IMR-90 (cell line): ENCODE measurements around the gene TSPAN32. TPM values are rescaled to one million over a fixed set of nuclear protein-coding genes. Genes with fewer than 3 reads are reported as not detected.

Source experiments
- ATAC-seq: fragments of 200-7000 bp; cut with Tn5 transposase; 2 replicates; pipeline ENCODE4 v1.9.1; 2020; ENCODE audit warnings: low read depth, mild to moderate bottlenecking, moderate library complexity
- BruUV-seq: library from RNA; stranded (reverse); fragments of 400-500 nt; replicated peaks from 2 replicates; lab custom pipeline; 2021; lab: Mats Ljungman, UMichigan
- CTCF ChIA-PET: fragments of 300-600 bp; formaldehyde crosslinking; extraction: SDS; loops from one replicate; lab custom pipeline; 2021; ENCODE audit warnings: antibody characterized with exemption; lab: Yijun Ruan, JAX
- POLR2A ChIA-PET: fragments of 300-600 bp; sonication (Branson Sonifier 250); formaldehyde crosslinking; loops from one replicate; lab custom pipeline; 2022; ENCODE audit warnings: antibody characterized with exemption; ENCODE audit not compliant: unreplicated experiment; lab: Charles Lee
- DNase-seq: peaks from one replicate; pipeline ENCODE4 v3.0.0; 2013
- H2AFZ ChIP-seq: replicated peaks from 2 replicates; pipeline ENCODE3; 2013; ENCODE audit warnings: low read length, mild to moderate bottlenecking; ENCODE audit not compliant: poor library complexity
- H2AK5ac ChIP-seq: 2 replicates; pipeline ENCODE4 v1.6.1; 2013; ENCODE audit warnings: low read depth, low read length, inconsistent platforms
- H2AK9ac ChIP-seq: replicated peaks from 2 replicates; pipeline ENCODE3; 2013; ENCODE audit warnings: mild to moderate bottlenecking, low read depth, low read length, moderate library complexity; ENCODE audit not compliant: poor library complexity
- H2BK120ac ChIP-seq: 2 replicates; pipeline ENCODE4 v1.6.1; 2013; ENCODE audit warnings: low read depth, low read length, inconsistent platforms
- H2BK15ac ChIP-seq: 3 replicates; pipeline ENCODE4 v1.6.1; 2013; ENCODE audit warnings: low read depth, low read length, inconsistent platforms
- H2BK20ac ChIP-seq: 2 replicates; pipeline ENCODE4 v1.6.1; 2013; ENCODE audit warnings: low read depth, mild to moderate bottlenecking, inconsistent platforms, low read length, moderate library complexity
- H2BK5ac ChIP-seq: 2 replicates; pipeline ENCODE4 v1.6.1; 2013; ENCODE audit warnings: mild to moderate bottlenecking, low read depth, low read length, inconsistent platforms; ENCODE audit not compliant: poor library complexity, severe bottlenecking
- H3K14ac ChIP-seq: replicated peaks from 2 replicates; pipeline ENCODE4 v1.6.1; 2013; ENCODE audit warnings: low read depth, low read length, inconsistent platforms
- H3K18ac ChIP-seq: 2 replicates; pipeline ENCODE4 v1.6.1; 2013; ENCODE audit warnings: low read depth, low read length, control low read depth
- H3K23ac ChIP-seq: 2 replicates; pipeline ENCODE4 v1.6.1; 2013; ENCODE audit warnings: low read depth, low read length, inconsistent platforms
- H3K27ac ChIP-seq: 2 replicates; pipeline ENCODE4 v1.5.1; 2013; ENCODE audit warnings: mild to moderate bottlenecking, control low read depth, low read length; ENCODE audit not compliant: insufficient read depth
- H3K27me3 ChIP-seq: 2 replicates; pipeline ENCODE4 v1.6.1; 2013; ENCODE audit warnings: low read length; ENCODE audit not compliant: control insufficient read depth, insufficient read depth
- H3K36me3 ChIP-seq: 2 replicates; pipeline ENCODE4 v1.6.1; 2013; ENCODE audit warnings: low read length, mixed read lengths; ENCODE audit not compliant: control insufficient read depth, insufficient read depth
- H3K4ac ChIP-seq: 2 replicates; pipeline ENCODE4 v1.6.1; 2013; ENCODE audit warnings: low read depth, low read length, inconsistent platforms
- H3K4me1 ChIP-seq: 2 replicates; pipeline ENCODE4 v1.6.1; 2013; ENCODE audit warnings: low read length, mixed read lengths; ENCODE audit not compliant: control insufficient read depth, insufficient read depth
- H3K4me2 ChIP-seq: 2 replicates; pipeline ENCODE4 v1.6.1; 2013; ENCODE audit warnings: low read depth, mild to moderate bottlenecking, control low read depth, low read length, moderate library complexity
- H3K4me3 ChIP-seq: 2 replicates; pipeline ENCODE4 v1.5.1; 2013; ENCODE audit warnings: low read depth, mild to moderate bottlenecking, control low read depth, low read length, moderate library complexity; ENCODE audit not compliant: insufficient read depth
- H3K56ac ChIP-seq: 2 replicates; pipeline ENCODE4 v1.6.1; 2013; ENCODE audit warnings: low read length, inconsistent platforms; ENCODE audit not compliant: insufficient read depth; ENCODE audit errors: extremely low read depth
- H3K79me1 ChIP-seq, 2 experiments: 2 replicates each; pipeline ENCODE4 v1.6.1; 2013; ENCODE audit warnings: low read length in 2 of 2, inconsistent platforms in 1 of 2, low read depth in 1 of 2
- H3K9ac ChIP-seq: 2 replicates; pipeline ENCODE4 v1.6.1; 2013; ENCODE audit warnings: low read depth, low read length, control low read depth
- H3K9me1 ChIP-seq: 2 replicates; pipeline ENCODE4 v1.6.1; 2013; ENCODE audit warnings: low read length, inconsistent platforms; ENCODE audit not compliant: insufficient read depth
- H3K9me3 ChIP-seq: 2 replicates; pipeline ENCODE4 v1.6.1; 2013; ENCODE audit warnings: low read length; ENCODE audit not compliant: control insufficient read depth, insufficient read depth
- H4K20me1 ChIP-seq: 2 replicates; pipeline ENCODE4 v1.6.1; 2013; ENCODE audit warnings: low read length, inconsistent platforms; ENCODE audit not compliant: insufficient read depth
- H4K5ac ChIP-seq: 2 replicates; pipeline ENCODE4 v1.6.1; 2013; ENCODE audit warnings: mild to moderate bottlenecking, low read depth, low read length, control low read depth
- H4K8ac ChIP-seq, 2 experiments: 2 replicates each; pipeline ENCODE4 v1.6.1; 2013; ENCODE audit warnings: low read depth in 2 of 2, low read length in 2 of 2, control low read depth in 1 of 2, inconsistent platforms in 1 of 2
- H4K91ac ChIP-seq: 2 replicates; pipeline ENCODE4 v1.6.1; 2013; ENCODE audit warnings: low read depth, low read length, inconsistent platforms; ENCODE audit not compliant: insufficient read depth
- BHLHE40 ChIP-seq: fragments of 150-350 bp; IDR thresholded peaks from 2 replicates; pipeline ENCODE4 v1.6.1; 2016; ENCODE audit warnings: mild to moderate bottlenecking, low read depth, low read length
- CEBPB ChIP-seq: IDR thresholded peaks from 2 replicates; pipeline ENCODE4 v1.6.1; 2012; ENCODE audit warnings: low read depth, low read length, improper control_type of control experiment
- CHD1 ChIP-seq: IDR thresholded peaks from 2 replicates; pipeline ENCODE4 v1.6.1; 2012; ENCODE audit warnings: low read depth, low read length, improper control_type of control experiment
- MAFK ChIP-seq: IDR thresholded peaks from 2 replicates; pipeline ENCODE4 v1.6.1; 2012; ENCODE audit warnings: low read depth, low read length, improper control_type of control experiment
- NFE2L2 ChIP-seq: fragments of 150-350 bp; IDR thresholded peaks from 2 replicates; pipeline ENCODE4 v1.6.1; 2016; ENCODE audit warnings: low read depth, mild to moderate bottlenecking, low read length
- POLR2A ChIP-seq: IDR thresholded peaks from 2 replicates; pipeline ENCODE4 v1.6.1; 2012; ENCODE audit warnings: mild to moderate bottlenecking, low read depth, low read length
- RFX5 ChIP-seq: IDR thresholded peaks from 2 replicates; pipeline ENCODE4 v1.8.0; 2012; ENCODE audit warnings: low read depth, mild to moderate bottlenecking, low read length, moderate library complexity
- WGBS, 2 experiments: methylation state at CpG; one replicate each; pipeline versions ENCODE4 v1.1.5 to v1.1.7; 2013; ENCODE audit warnings: missing lambda C conversion rate in 2 of 2; ENCODE audit not compliant: insufficient read length in 1 of 2; ENCODE audit errors: extremely low coverage in 2 of 2; 5-methylcytosine and 5-hydroxymethylcytosine counted together
- dilution Hi-C: fragments of 300-500 bp; cut with HindIII; formaldehyde crosslinking; loops from one replicate; pipeline ENCODE4 v1.14.3; 2018; ENCODE audit warnings: low sequenced_read_pairs; ENCODE audit not compliant: unreplicated experiment
- in situ Hi-C: fragments of 300-500 bp; cut with MboI; formaldehyde crosslinking; loops from 3 replicates; pipeline ENCODE4 v1.14.3; 2019; ENCODE audit warnings: low sequenced_read_pairs, inconsistent platforms, mixed read lengths
- intact Hi-C: fragments of 100-400 bp; cut with micrococcal nuclease; formaldehyde crosslinking; loops from 2 replicates; pipeline ENCODE4 v1.10.0; 2022
- polyA plus RNA-seq, 3 experiments: library from polyadenylated mRNA; depleted of rRNA; stranded (reverse); fragments of >200 nt; gene quantifications; 2 replicates each; pipeline ENCODE4 v1.2.3, GENCODE V29; 2012; ENCODE audit warnings: low replicate concordance in 1 of 3
- total RNA-seq: library from RNA; depleted of rRNA; stranded (reverse); fragments of >200 nt; gene quantifications from 2 replicates; pipeline ENCODE4 v1.2.3, GENCODE V29; 2012
- TF ChIP-seq, protein P1 (sequence below): conservative IDR thresholded peaks from 2 replicates; pipeline ENCODE4 v1.5.1; 2012; ENCODE audit warnings: mild to moderate bottlenecking, low read depth, low read length, improper control_type of control experiment
- TF ChIP-seq, protein P2 (sequence below): fragments of 150-350 bp; IDR thresholded peaks from 2 replicates; pipeline ENCODE4 v1.6.1; 2016; ENCODE audit warnings: low read depth, mild to moderate bottlenecking, low read length, moderate library complexity, borderline replicate concordance
- TF ChIP-seq, protein P3 (sequence below): fragments of 150-350 bp; IDR thresholded peaks from 2 replicates; pipeline ENCODE4 v1.6.1; 2017; ENCODE audit warnings: mild to moderate bottlenecking, antibody characterized with exemption, low read length, low read depth

TSPAN32 gene
- total and polyA plus RNA-seq, 2 of the 4 experiments (the other 2 are of a cell fraction): 0.07 TPM; not detected in 1

DNA sequence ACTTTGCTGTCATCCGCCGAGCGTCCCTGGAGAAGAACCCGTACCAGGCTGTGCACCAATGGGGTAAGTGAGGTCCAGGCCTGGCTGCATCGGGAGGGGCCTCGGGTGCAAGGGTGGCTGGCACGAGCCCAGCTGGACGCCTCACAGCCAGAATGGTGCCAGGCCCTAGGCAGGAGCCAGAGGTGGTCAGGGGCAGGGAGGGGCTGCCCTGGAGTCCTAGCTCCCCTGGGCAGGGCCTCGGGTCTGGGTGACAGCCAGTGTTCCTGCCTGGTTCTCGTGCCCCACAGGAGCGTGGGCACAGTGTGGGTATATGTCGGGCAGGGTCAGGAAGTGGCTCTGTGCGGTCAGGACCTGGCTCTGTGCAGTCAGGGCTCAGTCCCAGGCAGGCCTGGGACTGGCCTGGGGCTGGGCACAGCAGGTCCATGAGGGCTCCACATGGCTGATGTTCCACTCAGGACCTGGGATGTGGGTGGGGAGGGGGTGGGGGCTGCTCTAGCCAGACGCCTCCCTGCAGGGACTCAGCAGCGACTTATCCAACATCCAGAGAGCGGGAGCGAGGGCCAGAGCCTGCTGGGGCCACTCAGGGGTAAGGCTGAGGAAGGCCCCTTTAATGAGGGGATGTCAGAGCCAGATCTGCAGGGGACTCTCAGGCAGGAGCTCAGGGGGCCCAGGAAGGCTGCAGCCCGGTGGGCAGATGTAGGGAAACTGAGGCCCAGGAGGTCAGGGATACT, 1.2 kb downstream of the TSPAN32 start (continued):
- TF ChIP-seq CHD1: no peak

DNA sequence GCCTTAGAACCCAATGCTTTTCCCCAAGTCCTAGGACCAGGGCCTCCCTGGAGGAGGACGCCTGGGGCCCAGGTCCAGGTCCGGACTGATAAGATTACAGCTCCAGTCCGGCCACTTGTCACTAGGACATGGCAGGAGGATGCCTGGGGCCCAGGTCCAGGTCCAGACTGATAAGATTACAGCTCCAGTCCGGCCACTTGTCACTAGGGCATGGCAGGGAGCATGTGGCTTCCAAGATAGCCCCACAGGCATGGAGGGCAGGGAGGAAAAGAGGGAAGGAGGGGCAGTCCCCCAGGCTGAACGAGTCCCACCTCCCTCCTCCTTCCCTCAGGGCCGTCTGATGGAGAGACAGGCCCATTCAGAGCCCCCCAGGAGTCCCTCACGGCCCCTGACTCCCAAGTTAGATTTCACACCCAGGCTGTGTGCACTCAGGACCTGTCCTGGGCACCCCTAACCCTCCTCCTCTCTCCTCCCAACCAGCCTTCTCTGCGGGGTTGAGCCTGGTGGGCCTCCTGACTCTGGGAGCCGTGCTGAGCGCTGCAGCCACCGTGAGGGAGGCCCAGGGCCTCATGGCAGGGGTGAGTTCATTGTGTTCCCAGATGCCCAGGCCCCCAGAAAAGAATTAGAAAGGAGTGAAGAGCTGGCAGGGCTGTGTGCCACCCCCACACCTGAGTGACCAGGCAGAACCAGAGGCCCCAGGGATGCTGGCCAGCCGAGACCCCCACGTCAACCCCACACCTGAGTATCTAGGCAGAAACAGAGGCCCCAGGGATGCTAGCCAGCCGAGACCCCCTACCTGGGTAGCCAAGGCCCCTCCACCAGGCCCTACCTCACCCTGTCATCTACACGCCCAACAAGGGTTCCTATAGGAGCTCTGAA, 2.1 kb downstream of the TSPAN32 start:
- H3K36me3 ChIP-seq: no peaks in the 10 kb centered on the region
- H4K91ac ChIP-seq: no peak overlapping the region
- H4K5ac ChIP-seq: no peak overlapping the region; the same call in 1 of the 2 replicates
- dilution Hi-C loops: no loop called here
- H2AK9ac ChIP-seq: no peak overlapping the region
- in situ Hi-C loops: no loop called here
- H4K8ac ChIP-seq: no peak overlapping the region
- no peak overlapping the region for H3K4me3 ChIP-seq
- peaks cover 3% of the 10 kb centered on the region; the same call in 1 of the 2 replicates for H4K20me1 ChIP-seq
- no peak overlapping the region for H2BK15ac ChIP-seq
- ChIA-PET CTCF (interaction anchor here (1.1 to 4.4 kb wide), 2 partner anchors 116 to 227 kb away, joined by 3 to 73 read pairs; no protein-coding TSS in a partner anchor), POLR2A (no interaction called here)
- BruUV-seq: no TSS peak
- H2BK120ac ChIP-seq: no peak overlapping the region
- H3K23ac ChIP-seq: no peak overlapping the region
- H2AFZ ChIP-seq: peak overlapping the region; percentile 43
- no peaks in the 10 kb centered on the region for H3K9me3 ChIP-seq
- peaks cover 6% of the 10 kb centered on the region for H3K9me1 ChIP-seq
- H3K4ac ChIP-seq: no peak overlapping the region
- peaks cover 4% of the 10 kb centered on the region; the same call in 1 of the 2 replicates for H3K27me3 ChIP-seq
- no peak overlapping the region for H3K18ac ChIP-seq
- 85% methylated on average over 4 of the region's 15 CpGs; no CpG with 5 or more reads in 1 of the 2 experiments for WGBS, 2 experiments
- H3K9ac ChIP-seq: no peak overlapping the region
- no peak overlapping the region for H3K14ac ChIP-seq
- H3K27ac ChIP-seq: no peak overlapping the region
- no peak overlapping the region for H3K4me2 ChIP-seq
- H3K79me1 ChIP-seq: no peaks in the 10 kb centered on the region
- no peak for ATAC-seq
- H2BK20ac ChIP-seq: no peak overlapping the region
- H2BK5ac ChIP-seq: no peak overlapping the region
- intact Hi-C loops: loop anchor here (2.0 kb wide), 1 partner anchor 227 kb away; no protein-coding TSS in a partner anchor
- no peak overlapping the region for H3K56ac ChIP-seq
- H2AK5ac ChIP-seq: no peak overlapping the region
- H3K4me1 ChIP-seq: peaks cover 11% of the 10 kb centered on the region
- no peak for DNase-seq
- TF ChIP-seq, protein P1, sequence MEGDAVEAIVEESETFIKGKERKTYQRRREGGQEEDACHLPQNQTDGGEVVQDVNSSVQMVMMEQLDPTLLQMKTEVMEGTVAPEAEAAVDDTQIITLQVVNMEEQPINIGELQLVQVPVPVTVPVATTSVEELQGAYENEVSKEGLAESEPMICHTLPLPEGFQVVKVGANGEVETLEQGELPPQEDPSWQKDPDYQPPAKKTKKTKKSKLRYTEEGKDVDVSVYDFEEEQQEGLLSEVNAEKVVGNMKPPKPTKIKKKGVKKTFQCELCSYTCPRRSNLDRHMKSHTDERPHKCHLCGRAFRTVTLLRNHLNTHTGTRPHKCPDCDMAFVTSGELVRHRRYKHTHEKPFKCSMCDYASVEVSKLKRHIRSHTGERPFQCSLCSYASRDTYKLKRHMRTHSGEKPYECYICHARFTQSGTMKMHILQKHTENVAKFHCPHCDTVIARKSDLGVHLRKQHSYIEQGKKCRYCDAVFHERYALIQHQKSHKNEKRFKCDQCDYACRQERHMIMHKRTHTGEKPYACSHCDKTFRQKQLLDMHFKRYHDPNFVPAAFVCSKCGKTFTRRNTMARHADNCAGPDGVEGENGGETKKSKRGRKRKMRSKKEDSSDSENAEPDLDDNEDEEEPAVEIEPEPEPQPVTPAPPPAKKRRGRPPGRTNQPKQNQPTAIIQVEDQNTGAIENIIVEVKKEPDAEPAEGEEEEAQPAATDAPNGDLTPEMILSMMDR: no peak
- TF ChIP-seq POLR2A (no peak), CEBPB (no peak), MAFK (no peak), BHLHE40 (no peak), RFX5 (no peak), NFE2L2 (no peak), CHD1 (no peak)
- TF ChIP-seq, protein P2, sequence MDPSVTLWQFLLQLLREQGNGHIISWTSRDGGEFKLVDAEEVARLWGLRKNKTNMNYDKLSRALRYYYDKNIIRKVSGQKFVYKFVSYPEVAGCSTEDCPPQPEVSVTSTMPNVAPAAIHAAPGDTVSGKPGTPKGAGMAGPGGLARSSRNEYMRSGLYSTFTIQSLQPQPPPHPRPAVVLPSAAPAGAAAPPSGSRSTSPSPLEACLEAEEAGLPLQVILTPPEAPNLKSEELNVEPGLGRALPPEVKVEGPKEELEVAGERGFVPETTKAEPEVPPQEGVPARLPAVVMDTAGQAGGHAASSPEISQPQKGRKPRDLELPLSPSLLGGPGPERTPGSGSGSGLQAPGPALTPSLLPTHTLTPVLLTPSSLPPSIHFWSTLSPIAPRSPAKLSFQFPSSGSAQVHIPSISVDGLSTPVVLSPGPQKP: no peak
- TF ChIP-seq, protein P3, sequence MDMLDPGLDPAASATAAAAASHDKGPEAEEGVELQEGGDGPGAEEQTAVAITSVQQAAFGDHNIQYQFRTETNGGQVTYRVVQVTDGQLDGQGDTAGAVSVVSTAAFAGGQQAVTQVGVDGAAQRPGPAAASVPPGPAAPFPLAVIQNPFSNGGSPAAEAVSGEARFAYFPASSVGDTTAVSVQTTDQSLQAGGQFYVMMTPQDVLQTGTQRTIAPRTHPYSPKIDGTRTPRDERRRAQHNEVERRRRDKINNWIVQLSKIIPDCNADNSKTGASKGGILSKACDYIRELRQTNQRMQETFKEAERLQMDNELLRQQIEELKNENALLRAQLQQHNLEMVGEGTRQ: no peak
